Fibroblast of mammary gland (primary cell): ENCODE measurements around the gene HLA-DQA1.

Experiments used
- DNase-seq: peaks from one replicate; pipeline ENCODE4 v3.0.0-alpha.2; 2010; ENCODE audit warnings: low read depth
- H3K4me3 ChIP-seq: 2 replicates; pipeline ENCODE4 v1.5.1; 2011; ENCODE audit warnings: low read depth, mild to moderate bottlenecking, low read length, moderate library complexity; ENCODE audit not compliant: control insufficient read depth
- TF ChIP-seq, protein P1 (sequence below): conservative IDR thresholded peaks from 2 replicates; pipeline ENCODE4 v1.5.1; 2011; ENCODE audit warnings: low read depth, low read length, inconsistent platforms; ENCODE audit not compliant: control insufficient read depth, insufficient read depth

Gene HLA-DQA1

GRCh38 chr6:32603888-32604287, 33.3 kb upstream of the HLA-DQA1 start:
- H3K4me3 ChIP-seq: no peak overlapping the region
- no peak for DNase-seq
- TF ChIP-seq, protein P1, sequence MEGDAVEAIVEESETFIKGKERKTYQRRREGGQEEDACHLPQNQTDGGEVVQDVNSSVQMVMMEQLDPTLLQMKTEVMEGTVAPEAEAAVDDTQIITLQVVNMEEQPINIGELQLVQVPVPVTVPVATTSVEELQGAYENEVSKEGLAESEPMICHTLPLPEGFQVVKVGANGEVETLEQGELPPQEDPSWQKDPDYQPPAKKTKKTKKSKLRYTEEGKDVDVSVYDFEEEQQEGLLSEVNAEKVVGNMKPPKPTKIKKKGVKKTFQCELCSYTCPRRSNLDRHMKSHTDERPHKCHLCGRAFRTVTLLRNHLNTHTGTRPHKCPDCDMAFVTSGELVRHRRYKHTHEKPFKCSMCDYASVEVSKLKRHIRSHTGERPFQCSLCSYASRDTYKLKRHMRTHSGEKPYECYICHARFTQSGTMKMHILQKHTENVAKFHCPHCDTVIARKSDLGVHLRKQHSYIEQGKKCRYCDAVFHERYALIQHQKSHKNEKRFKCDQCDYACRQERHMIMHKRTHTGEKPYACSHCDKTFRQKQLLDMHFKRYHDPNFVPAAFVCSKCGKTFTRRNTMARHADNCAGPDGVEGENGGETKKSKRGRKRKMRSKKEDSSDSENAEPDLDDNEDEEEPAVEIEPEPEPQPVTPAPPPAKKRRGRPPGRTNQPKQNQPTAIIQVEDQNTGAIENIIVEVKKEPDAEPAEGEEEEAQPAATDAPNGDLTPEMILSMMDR: no peak

DNA sequence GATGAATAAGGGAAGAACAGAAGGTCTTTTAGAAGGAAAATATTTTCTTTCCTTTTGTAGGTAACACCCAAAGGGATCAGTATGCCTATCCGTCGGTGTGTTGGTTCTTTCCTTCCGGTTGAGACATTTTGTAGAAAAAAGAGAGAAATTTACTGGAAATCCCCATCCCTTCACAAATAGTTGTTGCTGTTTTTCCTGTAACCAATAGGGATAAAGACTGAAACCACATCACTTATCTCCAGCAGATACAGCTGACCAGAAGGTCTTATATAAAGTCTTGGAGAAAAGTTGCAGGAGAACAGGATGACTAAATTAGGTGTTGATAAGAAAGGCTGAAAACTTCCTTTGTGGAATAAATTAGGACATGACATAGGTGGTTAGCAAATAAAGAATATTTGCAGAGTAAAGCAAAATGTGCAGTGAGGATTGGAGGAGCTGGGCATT, 32.8 kb upstream of the HLA-DQA1 start:
- TF ChIP-seq, protein P1: no peak
- DNase-seq: peak; percentile 20
- H3K4me3 ChIP-seq: no peak overlapping the region

- no peak overlapping the region for H3K4me3 ChIP-seq
- TF ChIP-seq, protein P1: no peak
- DNase-seq: no peak
Measured at GRCh38 chr6:32607263-32607987, 29.8 kb upstream of the HLA-DQA1 start.

- no peak for DNase-seq
- no peak overlapping the region for H3K4me3 ChIP-seq
- TF ChIP-seq, protein P1: no peak
Measured at GRCh38 chr6:32607988-32608298, 29.3 kb upstream of the HLA-DQA1 start.

DNA sequence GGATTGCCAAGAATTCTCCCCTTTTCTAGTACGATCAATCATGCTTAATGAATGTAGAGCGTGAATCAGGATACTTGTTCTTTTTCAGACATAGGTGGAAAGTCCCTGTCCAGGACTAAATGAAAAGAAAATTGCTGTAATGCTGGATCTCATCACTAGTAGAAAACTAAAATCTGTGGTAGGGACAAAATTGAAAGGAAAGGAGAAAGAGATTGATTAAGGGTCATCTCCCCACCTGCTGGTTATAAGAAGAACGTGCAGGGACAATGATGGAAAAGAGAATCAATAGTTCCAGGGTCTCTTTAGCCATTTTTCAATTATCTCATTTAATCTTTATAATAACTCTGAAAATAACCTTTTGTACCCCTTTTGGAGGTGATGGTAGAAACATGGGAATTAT, 28.8 kb upstream of the HLA-DQA1 start:
- H3K4me3 ChIP-seq: no peak overlapping the region
- TF ChIP-seq, protein P1: no peak
- no peak for DNase-seq

DNA sequence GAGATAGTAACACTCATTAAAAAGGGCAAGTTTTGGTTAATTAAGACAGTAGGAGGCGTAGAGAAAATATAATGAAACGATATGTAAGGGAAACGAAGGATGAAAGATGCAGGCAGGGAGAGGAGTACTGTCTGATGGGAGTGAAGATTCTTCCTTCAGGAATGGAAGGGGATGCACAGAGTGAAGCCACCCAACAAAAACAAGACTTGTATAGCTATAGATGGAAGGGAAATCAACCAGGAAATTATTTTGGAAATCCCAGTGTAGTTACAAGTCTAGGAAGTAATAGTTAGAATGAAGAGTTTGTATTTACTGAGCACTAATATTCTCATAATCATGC, 27.8 kb upstream of the HLA-DQA1 start:
- TF ChIP-seq, protein P1: no peak
- no peak overlapping the region for H3K4me3 ChIP-seq
- DNase-seq: no peak
